Activated CD4-positive, alpha-beta T cell treated with anti-CD3 and anti-CD28 coated beads, Interleukin-2, amount 50 U/mL, for 24 hours (primary cell): Measurements from ENCODE around the gene HNRNPUL2.
A peak's percentile ranks its signal among the peaks of the same experiment; 100 is the strongest.
"Not testable (repeated sequence)": the region's sequence is repeated elsewhere in the genome, so short reads cannot be mapped to it uniquely, and the experiment has no call there.

Experiments
- DNase-seq, 2 donors: peaks; one replicate each; pipeline ENCODE4 v3.0.0-alpha.2; 2020; ENCODE audit warnings: low read depth in 1 of 2, low spot score in 1 of 2

HNRNPUL2 gene

GRCh38 chr11:62727165-62727871 is at the start of gene HNRNPUL2:
Gene HNRNPUL2 (minus strand): TSS chr11:62727457. CDS start chr11:62727156, 301 bp downstream.
- DNase-seq, result peak; percentile 88 to 99

- no peak for DNase-seq
Measured at GRCh38 chr11:62775646-62776045, 48.4 kb upstream of the HNRNPUL2 start.

DNA sequence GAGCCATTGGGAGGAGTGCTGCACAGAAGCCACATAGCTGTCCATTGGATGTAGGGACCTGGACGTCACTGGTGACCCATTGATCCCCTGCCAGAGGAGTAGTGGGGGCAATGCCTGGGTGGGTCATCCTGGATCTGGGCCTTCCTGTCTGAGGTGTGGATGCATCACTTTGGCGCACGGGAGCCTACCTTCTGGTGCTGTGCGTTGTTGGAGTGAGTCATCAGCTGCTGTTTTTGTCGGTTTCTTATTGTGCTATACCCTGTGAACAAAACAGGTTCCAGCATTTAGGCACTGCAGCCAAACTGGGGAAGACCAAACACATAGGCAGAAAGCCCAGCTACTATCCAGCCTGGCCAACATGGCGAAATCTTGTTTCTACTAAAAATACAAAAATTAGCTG is 47.1 kb upstream of the HNRNPUL2 start:
- no peak for DNase-seq

DNA sequence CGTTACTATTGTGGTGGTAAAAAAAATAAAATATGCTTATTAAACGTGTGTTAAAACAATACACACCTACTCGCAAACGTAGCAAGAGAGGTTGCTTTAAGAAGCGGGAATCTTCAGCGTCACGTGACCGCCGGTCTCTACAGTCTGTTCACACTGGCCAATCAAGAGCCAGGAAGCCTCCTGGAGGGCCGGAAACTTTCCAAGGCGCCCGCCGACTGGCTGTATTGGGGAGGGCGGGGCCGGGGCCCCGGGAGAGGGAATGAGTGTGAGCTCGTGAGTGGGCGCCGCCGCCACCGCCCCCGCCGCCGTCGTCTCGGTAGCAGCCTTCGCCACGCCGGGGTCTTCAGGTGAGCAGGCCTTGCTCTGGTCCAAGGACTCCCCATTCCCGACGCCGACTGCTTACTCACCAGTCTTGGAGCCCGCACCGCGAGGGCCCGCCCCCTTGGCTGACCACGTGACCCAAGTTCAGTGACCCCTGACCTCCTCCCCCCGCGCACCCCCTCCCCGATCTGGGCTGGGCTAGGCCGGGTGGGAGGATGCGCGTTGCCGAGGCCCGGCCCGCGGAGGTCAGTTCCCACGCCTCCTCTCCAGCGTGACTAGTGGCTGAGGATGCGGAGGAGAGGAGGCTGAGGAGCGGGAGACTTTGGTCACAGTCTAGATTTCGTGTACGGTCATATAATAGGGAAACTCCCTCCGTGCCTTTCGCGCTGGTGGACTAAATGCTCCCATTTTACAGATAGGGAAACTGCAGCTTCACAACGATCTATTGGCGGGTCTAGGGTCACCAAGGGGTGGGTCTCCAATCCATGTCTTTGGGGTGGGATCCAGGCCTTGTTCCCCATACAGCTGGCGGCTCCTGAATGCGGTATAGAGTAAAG is 44.1 kb upstream of the HNRNPUL2 start, which contains the start of gene TAF6L:
Gene TAF6L (plus strand): TSS at position 253 of the 878 bp plus-strand sequence. CDS start 4,388 bp downstream, outside the sequence.
- peak; percentile 93 for DNase-seq

DNA sequence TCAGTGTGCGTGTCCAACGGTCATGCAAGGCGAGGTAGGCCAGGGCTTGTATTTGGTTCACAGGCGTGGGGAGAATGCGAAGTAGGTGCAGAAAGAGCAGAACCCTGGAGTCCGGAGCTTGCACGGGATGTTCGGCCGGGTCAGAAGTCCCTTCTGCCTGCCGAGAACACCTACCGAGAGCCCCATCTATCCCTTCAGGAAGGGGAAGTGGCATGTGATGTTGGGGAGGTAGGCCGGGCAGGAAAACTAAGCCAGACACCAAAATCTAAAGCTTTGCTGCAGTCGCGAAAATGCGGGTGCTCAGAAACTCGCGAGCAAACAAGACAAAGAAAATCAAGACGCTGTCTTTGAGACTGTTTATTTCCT is 43.5 kb upstream of the HNRNPUL2 start:
- DNase-seq, result no peak

GRCh38 chr11:62760867-62761227 is 33.6 kb upstream of the HNRNPUL2 start:
- not testable (repeated sequence) for DNase-seq

GRCh38 chr11:62757846-62758788 is 30.9 kb upstream of the HNRNPUL2 start:
- no peak for DNase-seq

DNA sequence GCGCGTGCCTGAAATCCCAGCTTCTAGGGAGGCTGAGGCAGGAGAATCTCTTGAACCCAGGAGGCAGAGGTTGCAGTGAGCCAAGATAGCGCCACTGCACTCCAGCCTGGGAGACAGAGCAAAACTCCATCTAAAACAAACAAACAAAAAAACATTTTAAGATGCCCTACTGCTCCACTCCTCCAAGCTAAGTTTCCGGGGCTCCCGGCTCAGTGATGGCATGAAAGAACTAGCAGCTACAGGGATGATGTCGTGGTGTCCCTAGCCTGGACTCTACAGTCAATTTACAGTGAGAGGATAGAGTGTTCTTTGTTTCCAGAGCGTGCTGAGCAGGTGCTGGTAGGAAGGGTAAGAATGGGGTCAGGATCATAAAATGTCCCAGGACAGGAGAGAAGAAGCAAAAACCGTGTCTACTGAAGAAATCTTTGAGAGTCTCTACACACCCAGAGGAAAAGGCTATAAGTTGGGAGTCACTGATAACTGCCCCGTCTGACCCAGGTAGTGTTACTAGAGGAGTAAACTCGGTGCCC is 27.9 kb upstream of the HNRNPUL2 start:
- no peak for DNase-seq

- DNase-seq, result peak; percentile 96 to 97
Measured at GRCh38 chr11:62753736-62754603, 26.7 kb upstream of the HNRNPUL2 start, which contains the start of gene ZBTB3. Gene ZBTB3 (minus strand): TSS chr11:62754160. CDS start chr11:62753664, 496 bp downstream.

GRCh38 chr11:62752994-62753735 is 25.9 kb upstream of the HNRNPUL2 start:
- no peak for DNase-seq

- DNase-seq, result no peak
Measured at GRCh38 chr11:62752177-62752785, 25.0 kb upstream of the HNRNPUL2 start.

- not testable (repeated sequence) for DNase-seq
Measured at GRCh38 chr11:62749931-62750330, 22.7 kb upstream of the HNRNPUL2 start.

- DNase-seq, result no peak
Measured at GRCh38 chr11:62747475-62748160, 20.4 kb upstream of the HNRNPUL2 start.

- no peak for DNase-seq
Measured at GRCh38 chr11:62737196-62737595, 9.9 kb upstream of the HNRNPUL2 start.

- no peak for DNase-seq
Measured at GRCh38 chr11:62732830-62733229, 5.6 kb upstream of the HNRNPUL2 start.

DNA sequence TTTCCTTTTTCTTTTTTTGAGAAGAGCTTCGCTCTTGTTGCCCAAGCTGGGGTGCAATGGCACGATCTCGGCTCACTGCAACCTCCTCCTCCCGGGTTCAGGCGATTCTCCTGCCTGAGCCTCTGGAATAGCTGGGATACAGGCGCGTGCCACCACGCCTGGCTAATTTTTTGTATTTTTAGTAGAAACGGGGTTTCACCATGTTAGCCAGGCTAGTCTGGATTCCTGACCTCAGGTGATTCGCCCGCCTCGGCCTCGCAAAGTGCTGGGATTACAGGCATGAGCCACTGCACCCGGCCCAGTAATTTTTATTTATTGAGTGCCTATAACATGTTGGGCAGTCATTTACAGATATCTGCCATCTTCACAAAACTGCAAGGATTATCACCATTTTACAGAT is 2.8 kb upstream of the HNRNPUL2 start:
- DNase-seq, result not testable (repeated sequence)

DNA sequence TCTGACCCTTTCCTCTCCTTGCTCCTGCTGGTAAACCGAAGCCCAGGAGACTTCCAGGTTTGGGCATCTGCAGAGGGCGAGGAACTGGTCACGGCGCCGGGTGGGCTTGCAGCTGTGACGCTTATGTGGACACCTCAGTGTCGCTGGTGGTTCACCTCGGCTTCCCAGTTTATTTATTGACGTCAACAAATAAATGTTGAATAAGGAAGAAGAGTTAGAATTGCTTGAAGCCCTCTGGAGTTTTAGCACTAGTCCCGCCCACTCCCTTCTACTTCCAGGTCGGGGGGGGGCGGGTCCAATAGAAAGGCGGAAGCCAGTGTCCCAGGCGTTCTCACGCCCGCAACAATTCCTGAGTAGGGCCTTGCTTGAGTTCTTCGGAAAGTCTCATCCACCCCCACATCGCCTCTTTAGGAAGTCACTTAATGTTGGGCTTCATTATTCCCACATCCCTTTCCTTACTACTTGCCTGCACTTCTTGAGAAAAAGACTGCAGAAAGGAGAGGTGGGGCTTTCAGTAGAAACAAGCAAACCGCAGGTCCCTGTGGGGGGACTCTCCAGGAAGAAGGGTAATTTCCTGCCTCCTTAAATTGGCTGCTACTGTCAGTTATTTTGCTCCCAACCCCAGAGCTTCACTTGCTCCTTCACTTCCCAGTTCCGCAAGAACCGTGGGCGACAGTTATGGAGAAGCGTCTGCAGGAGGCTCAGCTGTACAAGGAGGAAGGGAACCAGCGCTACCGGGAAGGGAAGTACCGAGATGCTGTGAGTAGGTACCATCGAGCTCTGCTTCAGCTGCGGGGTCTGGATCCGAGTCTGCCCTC is 1.1 kb upstream of the HNRNPUL2 start, which contains the start of gene TTC9C:
Gene TTC9C (plus strand): TSS at position 316 of the 818 bp plus-strand sequence. CDS start 363 bp downstream, at position 679.
- DNase-seq, result peak; percentile 54 to 80
